A549 (cell line): ENCODE data around the gene PGGT1B. TPM values are rescaled to one million over a fixed set of nuclear protein-coding genes. Genes with fewer than 3 reads are reported as not detected.

Source experiments
- ATAC-seq, 2 experiments: fragments of 200-7000 bp in 1 of 2; fragments of >200 bp in 1 of 2; cut with Nextera tagmentation in 1 of 2; cut with Tn5 transposase in 1 of 2; 3 replicates each; pipeline versions ENCODE4 v1.8.0 to v1.9.1; 2018 to 2020; ENCODE audit warnings: mild to moderate bottlenecking in 1 of 2, moderate library complexity in 1 of 2
- CTCF ChIA-PET: fragments of 300-600 bp; sonication (Branson Sonifier 250); formaldehyde crosslinking; extraction: SDS; loops from one replicate; lab custom pipeline; 2021; ENCODE audit warnings: antibody characterized with exemption, inconsistent platforms; lab: Yijun Ruan, JAX
- POLR2A ChIA-PET: fragments of 350-600 bp; formaldehyde crosslinking; extraction: SDS; loops from one replicate; lab custom pipeline; 2021; ENCODE audit warnings: antibody characterized with exemption, inconsistent platforms; lab: Yijun Ruan, JAX
- DNase-seq, 2 experiments: peaks; one replicate each; pipeline versions ENCODE4 v3.0.0 to v3.0.0-alpha.2; 2011 to 2016; ENCODE audit warnings: low read depth in 1 of 2, low spot score in 1 of 2
- FAIRE-seq: peaks from 2 replicates; lab custom pipeline; 2011; peaks lifted over from hg19 to GRCh38; lab: Jason Lieb, UNC
- H3K27ac ChIP-seq, 2 experiments: fragments of >200 bp; sonication (Bioruptor Twin); formaldehyde crosslinking; 3 replicates each; pipeline ENCODE4 v1.5.1; 2016 to 2017
- H3K4me1 ChIP-seq: fragments of >200 bp; sonication (Bioruptor Twin); formaldehyde crosslinking; 3 replicates; pipeline ENCODE4 v1.6.1; 2016
- H3K4me2 ChIP-seq: fragments of >200 bp; sonication (Bioruptor Twin); formaldehyde crosslinking; 3 replicates; pipeline ENCODE4 v1.6.1; 2016
- H3K4me3 ChIP-seq: fragments of >200 bp; sonication (Bioruptor Twin); formaldehyde crosslinking; 3 replicates; pipeline ENCODE4 v1.5.1; 2016
- H3K9me3 ChIP-seq: fragments of >200 bp; sonication (Bioruptor Twin); formaldehyde crosslinking; 3 replicates; pipeline ENCODE4 v1.6.1; 2016
- CHD4 ChIP-seq: fragments of 200-600 bp; sonication (generic); IDR thresholded peaks from 2 replicates; pipeline ENCODE4 v1.6.1; 2016; ENCODE audit warnings: antibody characterized with exemption, mild to moderate bottlenecking, borderline replicate concordance
- FOSB ChIP-seq: fragments of 250-450 bp; sonication (Bioruptor Pico); IDR thresholded peaks from 2 replicates; pipeline ENCODE4 v1.5.0; 2020; ENCODE audit warnings: mild to moderate bottlenecking, moderate library complexity
- FOXS1 ChIP-seq: fragments of 250-450 bp; sonication (Bioruptor Pico); IDR thresholded peaks from 2 replicates; pipeline ENCODE4 v1.5.0; 2020; ENCODE audit warnings: mild to moderate bottlenecking, moderate library complexity
- HES2 ChIP-seq: fragments of >200 bp; sonication (Bioruptor Twin); formaldehyde crosslinking; IDR thresholded peaks from 2 replicates; pipeline ENCODE4 v1.6.1; 2016
- HMGXB4 ChIP-seq: fragments of 250-450 bp; sonication (Bioruptor Pico); IDR thresholded peaks from 2 replicates; pipeline ENCODE4 v1.5.0; 2021; ENCODE audit warnings: mild to moderate bottlenecking, moderate library complexity, borderline replicate concordance
- HOXA7 ChIP-seq: fragments of 250-450 bp; sonication (Bioruptor Pico); IDR thresholded peaks from 2 replicates; pipeline ENCODE4 v1.5.0; 2020; ENCODE audit warnings: mild to moderate bottlenecking, moderate library complexity
- JUN ChIP-seq, 2 experiments: fragments of >200 bp; sonication (Bioruptor Twin); formaldehyde crosslinking; IDR thresholded peaks; 2 replicates in 1 of 2; 3 replicates in 1 of 2; pipeline ENCODE4 v1.6.1; 2016 to 2017
- JUNB ChIP-seq: fragments of >200 bp; sonication (Bioruptor Twin); formaldehyde crosslinking; IDR thresholded peaks from 2 replicates; pipeline ENCODE4 v1.6.1; 2016
- KDM5A ChIP-seq: fragments of 200-600 bp; sonication (generic); IDR thresholded peaks from 2 replicates; pipeline ENCODE4 v1.6.1; 2016; ENCODE audit warnings: antibody characterized with exemption, mild to moderate bottlenecking
- MAZ ChIP-seq: fragments of 150-350 bp; IDR thresholded peaks from 2 replicates; pipeline ENCODE4 v1.6.1; 2014; ENCODE audit warnings: antibody characterized with exemption, low read depth, low read length, borderline replicate concordance
- MYC ChIP-seq: IDR thresholded peaks from 2 replicates; pipeline ENCODE4 v1.6.1; 2012; ENCODE audit warnings: mild to moderate bottlenecking, inconsistent platforms, low read length, improper control_type of control experiment, borderline replicate concordance
- NFE2L2 ChIP-seq: fragments of 150-350 bp; conservative IDR thresholded peaks from 2 replicates; pipeline ENCODE4 v1.6.1; 2014; ENCODE audit warnings: low read length
- NPAS2 ChIP-seq: fragments of 250-450 bp; sonication (Bioruptor Pico); IDR thresholded peaks from 2 replicates; pipeline ENCODE4 v1.8.0; 2022; ENCODE audit warnings: mild to moderate bottlenecking, moderate library complexity, borderline replicate concordance
- PBX3 ChIP-seq: IDR thresholded peaks from 2 replicates; pipeline ENCODE4 v1.6.1; 2012
- POLR2A ChIP-seq: IDR thresholded peaks from 2 replicates; pipeline ENCODE4 v1.6.1; 2012; ENCODE audit warnings: mild to moderate bottlenecking, low read length
- RCOR1 ChIP-seq: fragments of 150-350 bp; IDR thresholded peaks from 2 replicates; pipeline ENCODE4 v1.6.1; 2014; ENCODE audit warnings: antibody characterized with exemption, low read length, low read depth
- REST ChIP-seq: fragments of 200-600 bp; sonication (generic); IDR thresholded peaks from 2 replicates; pipeline ENCODE4 v1.6.1; 2016; ENCODE audit warnings: antibody characterized with exemption, mild to moderate bottlenecking, moderate library complexity
- WGBS: methylation state at CpG from one replicate; pipeline ENCODE4 v1.1.6; 2017; ENCODE audit errors: missing lambda C conversion rate; 5-methylcytosine and 5-hydroxymethylcytosine counted together
- polyA plus RNA-seq, 4 experiments: library from polyadenylated mRNA; depleted of rRNA in 3 of 4; stranded (reverse); fragments of >200 nt; fragmentation: RNase III in 1 of 4; extraction: RNeasy Plus Mini Kit Qiagen cat#74134 plus additional on column Dnase treatment in 1 of 4; gene quantifications; 2 replicates in 3 of 4; 3 replicates in 1 of 4; pipeline ENCODE4 v1.2.3, GENCODE V29; 2011 to 2017
- TF ChIP-seq, protein P1 (sequence below): fragments of >200 bp; sonication (Bioruptor Twin); formaldehyde crosslinking; IDR thresholded peaks from 3 replicates; pipeline ENCODE4 v1.6.1; 2016

The PGGT1B gene
- polyA plus RNA-seq, 2 of the 4 experiments (the other 2 are of a cell fraction): 6.7 to 15.9 TPM

- TF ChIP-seq NPAS2 (CRISPR knock-in tag) (no peak), FOSB (CRISPR knock-in tag) (no peak), NFE2L2 (no peak), PBX3 (no peak)
Measured at GRCh38 chr5:115272297-115272958, 9.8 kb upstream of the PGGT1B start (continued).

- POLR2A ChIA-PET: no interaction called here
- no peak for FAIRE-seq
Measured at GRCh38 chr5:115271295-115272050, 8.8 kb upstream of the PGGT1B start.

More at GRCh38 chr5:115271295-115272050, 8.8 kb upstream of the PGGT1B start:
- CTCF ChIA-PET: no interaction called here
- ATAC-seq (no peak), DNase-seq (no peak)
- Histone ChIP-seq H3K27ac (no peak overlapping the region), H3K4me3 (no peak overlapping the region), H3K4me2 (no peak overlapping the region), H3K4me1 (0 out of 3 replicates have a peak, but pooled peaks cover 3% of the 10 kb centered on the region), H3K9me3 (no peaks in the 10 kb centered on the region)
- no peak for TF ChIP-seq KDM5A
- TF ChIP-seq REST: no peak
- TF ChIP-seq JUNB: no peak
- TF ChIP-seq FOXS1 (CRISPR knock-in tag): no peak
- no peak for TF ChIP-seq CHD4
- no peak for TF ChIP-seq HES2
- no peak for TF ChIP-seq JUN (IDR thresholded peaks at IDR 0.05)
- TF ChIP-seq, protein P1, sequence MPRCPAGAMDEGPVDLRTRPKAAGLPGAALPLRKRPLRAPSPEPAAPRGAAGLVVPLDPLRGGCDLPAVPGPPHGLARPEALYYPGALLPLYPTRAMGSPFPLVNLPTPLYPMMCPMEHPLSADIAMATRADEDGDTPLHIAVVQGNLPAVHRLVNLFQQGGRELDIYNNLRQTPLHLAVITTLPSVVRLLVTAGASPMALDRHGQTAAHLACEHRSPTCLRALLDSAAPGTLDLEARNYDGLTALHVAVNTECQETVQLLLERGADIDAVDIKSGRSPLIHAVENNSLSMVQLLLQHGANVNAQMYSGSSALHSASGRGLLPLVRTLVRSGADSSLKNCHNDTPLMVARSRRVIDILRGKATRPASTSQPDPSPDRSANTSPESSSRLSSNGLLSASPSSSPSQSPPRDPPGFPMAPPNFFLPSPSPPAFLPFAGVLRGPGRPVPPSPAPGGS: no peak
- no peak for TF ChIP-seq RCOR1
- TF ChIP-seq MYC: no peak
- TF ChIP-seq MAZ: no peak
- TF ChIP-seq HOXA7 (CRISPR knock-in tag): no peak
- no peak for TF ChIP-seq POLR2A
- no peak for TF ChIP-seq HMGXB4 (CRISPR knock-in tag)
- 95% methylated on average over 6 of the region's 6 CpGs for WGBS
